Measurements from ENCODE around the gene ACAN. TPM values are rescaled to one million over a fixed set of nuclear protein-coding genes. Genes with fewer than 3 reads are reported as not detected.

The ACAN gene
- total and polyA plus RNA-seq, 2 of the 8 experiments (the other 6 are each of a cell fraction or from before 2014, with no cell fraction given), result 0.71 to 0.73 TPM

- Histone ChIP-seq H3K79me1 (ENCODE audit: low read depth, low read length) (no peaks in the 10 kb centered on the region), H2BK12ac (ENCODE audit: low read depth, low read length) (no peak overlapping the region), H2BK5ac (ENCODE audit: low read depth, low read length) (no peak overlapping the region), H3K18ac (ENCODE audit: extremely low read depth, low read length) (no peak overlapping the region), H3K79me2 (ENCODE audit: control insufficient read depth in 1 of 2, insufficient read depth in 2 of 2, low read length in 2 of 2) (no peaks in the 10 kb centered on the region), H3K56ac (replicated peaks; ENCODE audit: insufficient read length, low read depth, low read length) (no peak overlapping the region), H3K23ac (ENCODE audit: insufficient read length) (no peak overlapping the region), H2BK120ac (replicated peaks; ENCODE audit: low read depth, low read length) (no peak overlapping the region), H3K4me2 (ENCODE audit: insufficient read depth in 1 of 2, low read depth in 2 of 2, low read length in 2 of 2) (no peak overlapping the region), H3K4me3 (ENCODE audit: extremely low read depth in 1 of 4, insufficient read depth in 2 of 4, low read depth in 3 of 4, low read length in 4 of 4) (no peak overlapping the region), H2AFZ (ENCODE audit: low read length) (no peak overlapping the region), H3K27me3 (replicated peaks in 1 of 4; ENCODE audit: control insufficient read depth in 3 of 4, extremely low read depth in 1 of 4, insufficient read depth in 3 of 4, low read length in 3 of 4) (no peaks in the 10 kb centered on the region), H4K8ac (ENCODE audit: extremely low read depth, insufficient read depth, low read length) (no peak overlapping the region), H2BK20ac (ENCODE audit: low read length) (no peak overlapping the region), H3K36me3 (ENCODE audit: control insufficient read depth in 2 of 4, insufficient read depth in 4 of 4, low read length in 3 of 4) (no peaks in the 10 kb centered on the region), H3K4ac (replicated peaks; ENCODE audit: insufficient read length, low read depth, low read length) (no peak overlapping the region), H2AK5ac (ENCODE audit: low read depth, low read length) (no peak overlapping the region), H4K20me1 (replicated peaks in 1 of 2; ENCODE audit: control insufficient read depth in 1 of 2, insufficient read depth in 2 of 2, low read length in 2 of 2) (no peaks in the 10 kb centered on the region), H3K23me2 (ENCODE audit: low read depth, low read length) (no peaks in the 10 kb centered on the region; the same call in 1 of the 2 replicates), H2BK15ac (ENCODE audit: low read length) (no peak overlapping the region), H3K14ac (ENCODE audit: insufficient read length) (no peak overlapping the region), H3K27ac (ENCODE audit: low read depth, low read length) (no peak overlapping the region), H3K4me1 (replicated peaks in 1 of 4; ENCODE audit: control insufficient read depth in 3 of 4, insufficient read depth in 4 of 4, low read length in 3 of 4) (no peaks in the 10 kb centered on the region; a peak in 1 of 7 replicates), H3K9me3 (ENCODE audit: insufficient read depth in 2 of 2, low read depth in 1 of 2, low read length in 1 of 2) (no peaks in the 10 kb centered on the region), H3K9ac (replicated peaks in 1 of 4; ENCODE audit: extremely low read depth in 1 of 4, low read depth in 3 of 4, low read length in 3 of 4) (no peak overlapping the region; a peak in 1 of 7 replicates), H4K91ac (replicated peaks; ENCODE audit: insufficient read length, low read length) (no peak overlapping the region), H4K5ac (ENCODE audit: insufficient read length, low read depth, low read length) (no peak overlapping the region)
- ChIA-PET CTCF (ENCODE audit: partially characterized antibody) (interaction anchor here (1.1 to 2.6 kb wide), 6 partner anchors 35 to 333 kb away, joined by 3 to 9 read pairs (median 4); no protein-coding TSS in a partner anchor), POLR2A (ENCODE audit: partially characterized antibody) (no interaction called here)
- DNase-seq (ENCODE audit: low read depth in 1 of 2, low spot score in 2 of 2) (no peak), FAIRE-seq (no peak)
- 89% methylated on average over 17 of the region's 18 CpGs; no CpG with 5 or more reads in 1 of the 2 experiments for WGBS, 2 experiments (ENCODE audit: extremely low coverage in 1 of 2, insufficient coverage in 1 of 2, insufficient read length in 1 of 2, insufficient replicate concordance in 2 of 2, low coverage in 1 of 2, low lambda C conversion rate in 2 of 2, missing lambda C conversion rate in 1 of 2)
- TF ChIP-seq SP1 (IDR thresholded peaks at IDR 0.05; ENCODE audit: low read depth, low read length) (no peak), ASH2L (IDR thresholded peaks at IDR 0.05; ENCODE audit: low read length) (no peak), RAD21 (IDR thresholded peaks at IDR 0.05 in 1 of 2, conservative IDR thresholded peaks at IDR 0.05 in 1 of 2; ENCODE audit: low read depth in 2 of 2, low read length in 2 of 2) (peak; percentile 33 to 54; a peak in 3 of 4 replicates)
Observed at GRCh38 chr15:88838667-88839066, 35.4 kb downstream of the ACAN start.
